C4-2B (cell line): Measurements from ENCODE around the gene CDR2.

Experiments
- ZFX ChIP-seq: fragments of 450-650 bp; IDR thresholded peaks from 2 replicates; pipeline ENCODE4 v1.6.1; 2017
- TF ChIP-seq, protein P1 (sequence below): fragments of 450-650 bp; conservative IDR thresholded peaks from 2 replicates; pipeline ENCODE4 v1.5.1; 2017; ENCODE audit warnings: mild to moderate bottlenecking

DNA sequence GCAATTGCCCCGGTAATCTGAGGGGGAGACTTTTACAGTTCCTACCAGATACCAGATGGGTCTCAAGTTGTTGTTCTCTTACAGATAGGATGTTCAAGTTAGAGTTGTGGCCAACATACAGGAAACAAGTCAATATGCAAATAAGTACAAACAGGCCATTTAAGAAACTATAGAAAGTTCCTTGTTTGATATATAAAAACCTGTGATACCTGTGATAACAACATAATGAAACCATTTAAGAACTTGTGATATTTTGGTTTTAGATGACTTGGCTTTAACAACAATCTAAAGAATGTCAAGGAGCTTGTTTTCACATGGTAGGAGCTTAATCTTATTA lies 16.8 kb downstream of the CDR2 start:
- TF ChIP-seq, protein P1, sequence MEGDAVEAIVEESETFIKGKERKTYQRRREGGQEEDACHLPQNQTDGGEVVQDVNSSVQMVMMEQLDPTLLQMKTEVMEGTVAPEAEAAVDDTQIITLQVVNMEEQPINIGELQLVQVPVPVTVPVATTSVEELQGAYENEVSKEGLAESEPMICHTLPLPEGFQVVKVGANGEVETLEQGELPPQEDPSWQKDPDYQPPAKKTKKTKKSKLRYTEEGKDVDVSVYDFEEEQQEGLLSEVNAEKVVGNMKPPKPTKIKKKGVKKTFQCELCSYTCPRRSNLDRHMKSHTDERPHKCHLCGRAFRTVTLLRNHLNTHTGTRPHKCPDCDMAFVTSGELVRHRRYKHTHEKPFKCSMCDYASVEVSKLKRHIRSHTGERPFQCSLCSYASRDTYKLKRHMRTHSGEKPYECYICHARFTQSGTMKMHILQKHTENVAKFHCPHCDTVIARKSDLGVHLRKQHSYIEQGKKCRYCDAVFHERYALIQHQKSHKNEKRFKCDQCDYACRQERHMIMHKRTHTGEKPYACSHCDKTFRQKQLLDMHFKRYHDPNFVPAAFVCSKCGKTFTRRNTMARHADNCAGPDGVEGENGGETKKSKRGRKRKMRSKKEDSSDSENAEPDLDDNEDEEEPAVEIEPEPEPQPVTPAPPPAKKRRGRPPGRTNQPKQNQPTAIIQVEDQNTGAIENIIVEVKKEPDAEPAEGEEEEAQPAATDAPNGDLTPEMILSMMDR: no peak
- no peak for TF ChIP-seq ZFX
